ENCODE measurements around the gene DRD2.

DRD2 gene

GRCh38 chr11:113484223-113484622, 9.0 kb upstream of the DRD2 start:
- no peak for DNase-seq (ENCODE audit: low read depth in 2 of 2)

GRCh38 chr11:113481672-113482071, 6.5 kb upstream of the DRD2 start:
- DNase-seq (ENCODE audit: low read depth in 2 of 2): no peak

GRCh38 chr11:113481226-113481625, 6.0 kb upstream of the DRD2 start:
- DNase-seq (ENCODE audit: low read depth in 2 of 2): no peak

GRCh38 chr11:113477321-113477720, 2.1 kb upstream of the DRD2 start:
- no peak for DNase-seq (ENCODE audit: low read depth in 2 of 2)

- DNase-seq (ENCODE audit: low read depth in 2 of 2): no peak
Observed at GRCh38 chr11:113476553-113476952, 1.4 kb upstream of the DRD2 start.

GRCh38 chr11:113474362-113475159, 637 bp downstream of the DRD2 start:
- no peak for DNase-seq (ENCODE audit: low read depth in 2 of 2)

GRCh38 chr11:113473983-113474361, 1.2 kb downstream of the DRD2 start:
- DNase-seq (ENCODE audit: low read depth in 2 of 2): no peak

- DNase-seq (ENCODE audit: low read depth in 2 of 2): no peak
Observed at GRCh38 chr11:113472471-113472870, 2.7 kb downstream of the DRD2 start.

GRCh38 chr11:113470233-113470632, 5.0 kb downstream of the DRD2 start:
- no peak for DNase-seq (ENCODE audit: low read depth in 2 of 2)

- no peak for DNase-seq (ENCODE audit: low read depth in 2 of 2)
Observed at GRCh38 chr11:113468726-113469345, 6.4 kb downstream of the DRD2 start.

- DNase-seq (ENCODE audit: low read depth in 2 of 2): no peak
Observed at GRCh38 chr11:113467545-113467944, 7.7 kb downstream of the DRD2 start.

GRCh38 chr11:113465786-113466185, 9.4 kb downstream of the DRD2 start:
- no peak for DNase-seq (ENCODE audit: low read depth in 2 of 2)

- DNase-seq (ENCODE audit: low read depth in 2 of 2): no peak
Observed at GRCh38 chr11:113464416-113464815, 10.8 kb downstream of the DRD2 start.

GRCh38 chr11:113462830-113463229, 12.4 kb downstream of the DRD2 start:
- no peak for DNase-seq (ENCODE audit: low read depth in 2 of 2)

GRCh38 chr11:113461639-113462038, 13.6 kb downstream of the DRD2 start:
- DNase-seq (ENCODE audit: low read depth in 2 of 2): no peak

GRCh38 chr11:113460469-113460868, 14.7 kb downstream of the DRD2 start:
- no peak for DNase-seq (ENCODE audit: low read depth in 2 of 2)

- DNase-seq (ENCODE audit: low read depth in 2 of 2): no peak
Observed at GRCh38 chr11:113458189-113458588, 17.0 kb downstream of the DRD2 start.

- DNase-seq (ENCODE audit: low read depth in 2 of 2): no peak
Observed at GRCh38 chr11:113457784-113458183, 17.4 kb downstream of the DRD2 start.

- DNase-seq (ENCODE audit: low read depth in 2 of 2): no peak
Observed at GRCh38 chr11:113454455-113454854, 20.7 kb downstream of the DRD2 start.

GRCh38 chr11:113449743-113450142, 25.5 kb downstream of the DRD2 start:
- no peak for DNase-seq (ENCODE audit: low read depth in 2 of 2)

- DNase-seq (ENCODE audit: low read depth in 2 of 2): no peak
Observed at GRCh38 chr11:113448316-113448677, 26.9 kb downstream of the DRD2 start.

GRCh38 chr11:113447621-113448315, 27.4 kb downstream of the DRD2 start:
- DNase-seq (ENCODE audit: low read depth in 2 of 2): no peak

- DNase-seq (ENCODE audit: low read depth in 2 of 2): no peak
Observed at GRCh38 chr11:113446938-113447337, 28.3 kb downstream of the DRD2 start.
